Glutamatergic neuron (in vitro differentiated cells): Measurements from ENCODE around the gene ADAM20. TPM values are rescaled to one million over a fixed set of nuclear protein-coding genes. Genes with fewer than 3 reads are reported as not detected.

Experiments used
- total RNA-seq: library from RNA; stranded (reverse); fragmentation: NEBNext Ultra II Directional; extraction: Animal tissue kit (Norgen Biotek cat#: 25700); gene quantifications from one replicate; pipeline ENCODE4 v1.2.1, GENCODE V29; 2021; ENCODE audit not compliant: unreplicated experiment

The ADAM20 gene
- total RNA-seq, 1 donor from 2014 or later: 1.3 TPM

Other genes with a start within 250 kb of the ADAM20 start
- 44.0 TPM for gene COX16, start 175.3 kb downstream of the ADAM20 start, total RNA-seq
- gene SYNJ2BP, start 117.9 kb downstream of the ADAM20 start, total RNA-seq: 17.4 TPM
- gene ADAM21, start 82.8 kb downstream of the ADAM20 start, total RNA-seq: not detected
- 55.2 TPM for gene MED6, start 65.7 kb upstream of the ADAM20 start, total RNA-seq
- gene TTC9, start 106.9 kb upstream of the ADAM20 start, total RNA-seq: 8.6 TPM